Measurements from ENCODE around the gene FPGT.
"Not testable (repeated sequence)": the region's sequence is repeated elsewhere in the genome, so short reads cannot be mapped to it uniquely, and the experiment has no call there.

Gene FPGT

GRCh38 chr1:74197657-74198552, at the start of gene FPGT, which contains the start of gene LRRIQ3:
Gene FPGT, plus strand, starts transcription at chr1:74198242. Its CDS starts 37 bp downstream, at chr1:74198279.
Gene LRRIQ3, minus strand, starts transcription at chr1:74198176. Its CDS starts 14,492 bp downstream, at chr1:74183684.
- no peak for TF ChIP-seq CTCF (IDR thresholded peaks at IDR 0.05; ENCODE audit: insufficient read depth, low read depth, low read length, missing control alignments)
- H3K4me3 ChIP-seq (ENCODE audit: low read depth, low read length) = peak within 1 kb of the TSS; percentile 87
- peak; percentile 97 for DNase-seq (ENCODE audit: low read depth)

GRCh38 chr1:74160046-74160445, 38.0 kb upstream of the FPGT start:
- DNase-seq (ENCODE audit: low read depth) = no peak
- no peak overlapping the region for H3K4me3 ChIP-seq (ENCODE audit: low read depth, low read length)
- no peak for TF ChIP-seq CTCF (IDR thresholded peaks at IDR 0.05; ENCODE audit: insufficient read depth, low read depth, low read length, missing control alignments)

- no peak for TF ChIP-seq CTCF (IDR thresholded peaks at IDR 0.05; ENCODE audit: insufficient read depth, low read depth, low read length, missing control alignments)
- no peak for DNase-seq (ENCODE audit: low read depth)
- no peak overlapping the region for H3K4me3 ChIP-seq (ENCODE audit: low read depth, low read length)
These were observed 36.5 kb upstream of the FPGT start for GRCh38 chr1:74161497-74161896.

- TF ChIP-seq CTCF (IDR thresholded peaks at IDR 0.05; ENCODE audit: insufficient read depth, low read depth, low read length, missing control alignments) = no peak
- no peak for DNase-seq (ENCODE audit: low read depth)
These were observed 35.7 kb upstream of the FPGT start for GRCh38 chr1:74162333-74162732.

GRCh38 chr1:74174423-74174822, 23.6 kb upstream of the FPGT start:
- not testable (repeated sequence) for DNase-seq (ENCODE audit: low read depth); H3K4me3 ChIP-seq (ENCODE audit: low read depth, low read length)

More at GRCh38 chr1:74162333-74162732, 35.7 kb upstream of the FPGT start:
- no peak overlapping the region for H3K4me3 ChIP-seq (ENCODE audit: low read depth, low read length)

- no peak for TF ChIP-seq CTCF (IDR thresholded peaks at IDR 0.05; ENCODE audit: insufficient read depth, low read depth, low read length, missing control alignments)
- DNase-seq (ENCODE audit: low read depth) = no peak
- H3K4me3 ChIP-seq (ENCODE audit: low read depth, low read length) = no peak overlapping the region
These were observed 17.6 kb upstream of the FPGT start for GRCh38 chr1:74180490-74180889.

GRCh38 chr1:74193908-74194307, 4.1 kb upstream of the FPGT start:
- no peak overlapping the region for H3K4me3 ChIP-seq (ENCODE audit: low read depth, low read length)
- DNase-seq (ENCODE audit: low read depth) = no peak
- no peak for TF ChIP-seq CTCF (IDR thresholded peaks at IDR 0.05; ENCODE audit: insufficient read depth, low read depth, low read length, missing control alignments)
